IMR-90 (cell line): ENCODE results near the gene SLFN12.

ENCODE experiments used
- CEBPB ChIP-seq: IDR thresholded peaks from 2 replicates; pipeline ENCODE4 v1.6.1; 2012; ENCODE audit warnings: low read depth, low read length, improper control_type of control experiment
- FOS ChIP-seq: fragments of 150-350 bp; IDR thresholded peaks from 2 replicates; pipeline ENCODE4 v1.6.1; 2016; ENCODE audit warnings: low read depth, low read length
- MXI1 ChIP-seq: IDR thresholded peaks from 2 replicates; pipeline ENCODE4 v1.6.1; 2012; ENCODE audit warnings: low read depth, mild to moderate bottlenecking, low read length, moderate library complexity, borderline replicate concordance
- NFE2L2 ChIP-seq: fragments of 150-350 bp; IDR thresholded peaks from 2 replicates; pipeline ENCODE4 v1.6.1; 2016; ENCODE audit warnings: low read depth, mild to moderate bottlenecking, low read length
- POLR2A ChIP-seq: IDR thresholded peaks from 2 replicates; pipeline ENCODE4 v1.6.1; 2012; ENCODE audit warnings: mild to moderate bottlenecking, low read depth, low read length
- RAD21 ChIP-seq: IDR thresholded peaks from 2 replicates; pipeline ENCODE4 v1.6.1; 2012; ENCODE audit warnings: low read length, improper control_type of control experiment
- RFX5 ChIP-seq: IDR thresholded peaks from 2 replicates; pipeline ENCODE4 v1.8.0; 2012; ENCODE audit warnings: low read depth, mild to moderate bottlenecking, low read length, moderate library complexity
- SMC3 ChIP-seq: fragments of 150-350 bp; IDR thresholded peaks from 2 replicates; pipeline ENCODE4 v1.6.1; 2016; ENCODE audit warnings: low read depth, mild to moderate bottlenecking, antibody characterized with exemption, low read length, moderate library complexity
- TF ChIP-seq, protein P1 (sequence below): conservative IDR thresholded peaks from 2 replicates; pipeline ENCODE4 v1.5.1; 2012; ENCODE audit warnings: mild to moderate bottlenecking, low read depth, low read length, improper control_type of control experiment
- TF ChIP-seq, protein P2 (sequence below): fragments of 150-350 bp; IDR thresholded peaks from 2 replicates; pipeline ENCODE4 v1.6.1; 2017; ENCODE audit warnings: mild to moderate bottlenecking, antibody characterized with exemption, low read length, low read depth

DNA sequence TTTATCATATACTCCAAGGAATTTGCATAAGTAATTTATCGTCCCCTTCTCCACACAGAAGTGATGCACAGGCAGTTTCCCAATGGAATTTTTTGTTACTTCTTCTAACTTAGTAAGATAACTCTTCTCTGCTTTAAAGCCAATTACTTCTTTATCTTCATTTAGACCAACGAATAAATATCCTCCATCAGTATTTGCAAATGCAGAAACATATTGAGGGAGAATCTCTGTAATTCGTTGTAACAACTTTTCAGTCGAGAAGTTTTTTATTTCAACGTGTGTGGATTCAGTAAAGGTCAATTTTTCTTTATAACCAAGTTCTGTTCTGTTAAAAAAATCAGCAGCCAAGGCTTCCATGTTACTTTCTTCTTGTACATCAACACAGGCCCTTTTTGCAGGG is 47.0 kb upstream of the SLFN12 start:
- TF ChIP-seq, protein P1, sequence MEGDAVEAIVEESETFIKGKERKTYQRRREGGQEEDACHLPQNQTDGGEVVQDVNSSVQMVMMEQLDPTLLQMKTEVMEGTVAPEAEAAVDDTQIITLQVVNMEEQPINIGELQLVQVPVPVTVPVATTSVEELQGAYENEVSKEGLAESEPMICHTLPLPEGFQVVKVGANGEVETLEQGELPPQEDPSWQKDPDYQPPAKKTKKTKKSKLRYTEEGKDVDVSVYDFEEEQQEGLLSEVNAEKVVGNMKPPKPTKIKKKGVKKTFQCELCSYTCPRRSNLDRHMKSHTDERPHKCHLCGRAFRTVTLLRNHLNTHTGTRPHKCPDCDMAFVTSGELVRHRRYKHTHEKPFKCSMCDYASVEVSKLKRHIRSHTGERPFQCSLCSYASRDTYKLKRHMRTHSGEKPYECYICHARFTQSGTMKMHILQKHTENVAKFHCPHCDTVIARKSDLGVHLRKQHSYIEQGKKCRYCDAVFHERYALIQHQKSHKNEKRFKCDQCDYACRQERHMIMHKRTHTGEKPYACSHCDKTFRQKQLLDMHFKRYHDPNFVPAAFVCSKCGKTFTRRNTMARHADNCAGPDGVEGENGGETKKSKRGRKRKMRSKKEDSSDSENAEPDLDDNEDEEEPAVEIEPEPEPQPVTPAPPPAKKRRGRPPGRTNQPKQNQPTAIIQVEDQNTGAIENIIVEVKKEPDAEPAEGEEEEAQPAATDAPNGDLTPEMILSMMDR: no peak
- no peak for TF ChIP-seq RFX5
- TF ChIP-seq MXI1: no peak
- TF ChIP-seq POLR2A: no peak
- no peak for TF ChIP-seq RAD21
- TF ChIP-seq FOS: no peak
- TF ChIP-seq, protein P2, sequence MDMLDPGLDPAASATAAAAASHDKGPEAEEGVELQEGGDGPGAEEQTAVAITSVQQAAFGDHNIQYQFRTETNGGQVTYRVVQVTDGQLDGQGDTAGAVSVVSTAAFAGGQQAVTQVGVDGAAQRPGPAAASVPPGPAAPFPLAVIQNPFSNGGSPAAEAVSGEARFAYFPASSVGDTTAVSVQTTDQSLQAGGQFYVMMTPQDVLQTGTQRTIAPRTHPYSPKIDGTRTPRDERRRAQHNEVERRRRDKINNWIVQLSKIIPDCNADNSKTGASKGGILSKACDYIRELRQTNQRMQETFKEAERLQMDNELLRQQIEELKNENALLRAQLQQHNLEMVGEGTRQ: no peak
- TF ChIP-seq NFE2L2: no peak
- no peak for TF ChIP-seq SMC3
- TF ChIP-seq CEBPB: no peak
